ENCODE data around the gene IGFN1.

The IGFN1 gene

DNA sequence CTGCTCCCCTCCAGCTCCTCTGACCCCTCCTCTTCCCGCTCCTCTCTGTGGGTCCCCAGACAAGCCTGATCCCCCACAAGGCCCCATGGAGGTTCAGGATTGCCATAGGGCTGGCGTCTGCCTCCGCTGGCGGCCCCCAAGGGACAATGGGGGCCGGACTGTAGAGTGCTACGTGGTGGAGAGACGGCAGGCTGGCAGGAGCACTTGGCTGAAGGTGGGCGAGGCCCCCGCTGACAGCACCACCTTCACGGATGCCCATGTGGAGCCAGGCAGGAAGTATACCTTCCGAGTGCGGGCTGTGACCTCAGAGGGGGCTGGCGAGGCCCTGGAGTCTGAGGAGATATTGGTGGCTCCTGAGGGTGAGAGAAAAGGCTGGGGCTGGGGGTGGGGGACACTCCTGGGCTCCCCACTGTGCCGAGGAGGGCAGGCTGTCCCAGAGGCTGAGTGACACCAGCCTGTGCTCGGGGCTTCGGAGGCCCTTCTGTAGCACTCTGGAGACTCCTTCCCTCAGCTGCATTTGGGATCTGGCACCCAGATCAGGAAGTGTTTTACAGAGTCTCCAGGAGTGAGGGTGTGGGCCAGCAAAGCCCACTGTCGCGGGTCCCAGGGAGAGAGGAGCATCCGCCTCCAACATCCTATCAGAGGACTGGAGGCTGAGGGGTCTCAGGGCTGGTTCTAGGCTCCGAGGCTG, 25.9 kb downstream of the IGFN1 start:
- H3K4me3 ChIP-seq (ENCODE audit: low read depth, low read length) = no peak overlapping the region

DNA sequence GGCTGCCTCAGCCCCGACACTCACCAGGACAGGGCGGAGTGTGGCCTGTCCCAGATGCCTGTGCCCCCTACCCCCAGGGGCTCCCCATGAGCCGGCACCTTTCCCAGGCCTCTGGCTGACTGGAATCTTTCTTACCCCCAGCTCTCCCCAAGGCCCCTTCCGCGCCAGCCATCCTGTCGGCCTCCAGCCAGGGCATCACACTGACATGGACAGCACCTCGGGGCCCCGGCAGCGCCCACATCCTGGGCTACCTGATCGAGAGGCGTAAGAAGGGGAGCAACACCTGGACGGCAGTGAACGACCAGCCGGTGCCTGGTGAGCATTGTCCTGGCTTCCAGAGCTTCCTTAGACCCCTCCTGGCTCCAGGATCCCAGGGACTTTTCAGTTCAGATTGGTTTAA, 26.5 kb downstream of the IGFN1 start:
- H3K4me3 ChIP-seq (ENCODE audit: low read depth, low read length) = no peak overlapping the region
- TF ChIP-seq, protein P1, sequence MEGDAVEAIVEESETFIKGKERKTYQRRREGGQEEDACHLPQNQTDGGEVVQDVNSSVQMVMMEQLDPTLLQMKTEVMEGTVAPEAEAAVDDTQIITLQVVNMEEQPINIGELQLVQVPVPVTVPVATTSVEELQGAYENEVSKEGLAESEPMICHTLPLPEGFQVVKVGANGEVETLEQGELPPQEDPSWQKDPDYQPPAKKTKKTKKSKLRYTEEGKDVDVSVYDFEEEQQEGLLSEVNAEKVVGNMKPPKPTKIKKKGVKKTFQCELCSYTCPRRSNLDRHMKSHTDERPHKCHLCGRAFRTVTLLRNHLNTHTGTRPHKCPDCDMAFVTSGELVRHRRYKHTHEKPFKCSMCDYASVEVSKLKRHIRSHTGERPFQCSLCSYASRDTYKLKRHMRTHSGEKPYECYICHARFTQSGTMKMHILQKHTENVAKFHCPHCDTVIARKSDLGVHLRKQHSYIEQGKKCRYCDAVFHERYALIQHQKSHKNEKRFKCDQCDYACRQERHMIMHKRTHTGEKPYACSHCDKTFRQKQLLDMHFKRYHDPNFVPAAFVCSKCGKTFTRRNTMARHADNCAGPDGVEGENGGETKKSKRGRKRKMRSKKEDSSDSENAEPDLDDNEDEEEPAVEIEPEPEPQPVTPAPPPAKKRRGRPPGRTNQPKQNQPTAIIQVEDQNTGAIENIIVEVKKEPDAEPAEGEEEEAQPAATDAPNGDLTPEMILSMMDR (IDR thresholded peaks at IDR 0.05; ENCODE audit: low read depth, low read length) = no peak

More for the DNA sequence above, 25.9 kb downstream of the IGFN1 start:
- TF ChIP-seq, protein P1 (IDR thresholded peaks at IDR 0.05; ENCODE audit: low read depth, low read length) = no peak

DNA sequence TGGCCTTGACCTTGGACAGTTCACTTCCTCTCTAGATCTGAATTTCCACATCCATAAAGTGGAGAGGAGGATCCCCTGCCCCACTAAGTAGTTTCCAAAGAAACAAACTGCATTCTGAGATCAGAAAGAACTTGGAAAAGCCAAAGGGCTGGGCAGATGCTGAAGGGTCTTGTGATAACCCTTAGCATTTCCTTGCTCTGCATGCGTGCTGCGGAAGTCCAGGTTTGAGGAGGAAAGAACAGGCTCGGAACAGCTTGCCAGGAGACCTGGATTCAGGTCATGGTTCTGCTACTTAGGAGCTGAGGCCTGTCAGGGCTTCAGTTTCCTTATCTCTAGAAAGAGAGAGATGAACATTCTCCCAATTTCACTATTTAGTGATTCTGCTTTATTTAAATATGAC, 27.2 kb downstream of the IGFN1 start:
- H3K4me3 ChIP-seq (ENCODE audit: low read depth, low read length) = no peak overlapping the region
- TF ChIP-seq, protein P1 (IDR thresholded peaks at IDR 0.05; ENCODE audit: low read depth, low read length) = no peak

DNA sequence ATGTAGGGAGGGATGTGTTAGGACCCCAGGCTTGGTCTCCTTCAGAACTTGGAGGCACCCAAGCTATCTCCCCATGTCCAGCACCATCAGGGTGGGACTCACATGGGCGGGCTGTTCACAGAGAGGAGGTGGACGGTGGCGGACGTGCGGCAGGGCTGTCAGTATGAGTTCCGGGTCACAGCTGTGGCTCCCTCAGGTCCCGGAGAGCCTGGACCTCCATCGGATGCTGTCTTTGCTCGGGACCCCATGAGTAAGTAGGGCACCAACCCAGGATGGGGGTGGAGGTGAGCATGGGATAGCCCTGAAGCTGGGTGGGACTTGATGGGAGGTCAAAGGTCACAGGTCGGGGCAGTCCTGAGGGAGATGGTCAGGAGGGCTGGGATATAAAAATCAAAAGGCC, 27.8 kb downstream of the IGFN1 start:
- TF ChIP-seq, protein P1 (IDR thresholded peaks at IDR 0.05; ENCODE audit: low read depth, low read length) = no peak
- no peak overlapping the region for H3K4me3 ChIP-seq (ENCODE audit: low read depth, low read length)

DNA sequence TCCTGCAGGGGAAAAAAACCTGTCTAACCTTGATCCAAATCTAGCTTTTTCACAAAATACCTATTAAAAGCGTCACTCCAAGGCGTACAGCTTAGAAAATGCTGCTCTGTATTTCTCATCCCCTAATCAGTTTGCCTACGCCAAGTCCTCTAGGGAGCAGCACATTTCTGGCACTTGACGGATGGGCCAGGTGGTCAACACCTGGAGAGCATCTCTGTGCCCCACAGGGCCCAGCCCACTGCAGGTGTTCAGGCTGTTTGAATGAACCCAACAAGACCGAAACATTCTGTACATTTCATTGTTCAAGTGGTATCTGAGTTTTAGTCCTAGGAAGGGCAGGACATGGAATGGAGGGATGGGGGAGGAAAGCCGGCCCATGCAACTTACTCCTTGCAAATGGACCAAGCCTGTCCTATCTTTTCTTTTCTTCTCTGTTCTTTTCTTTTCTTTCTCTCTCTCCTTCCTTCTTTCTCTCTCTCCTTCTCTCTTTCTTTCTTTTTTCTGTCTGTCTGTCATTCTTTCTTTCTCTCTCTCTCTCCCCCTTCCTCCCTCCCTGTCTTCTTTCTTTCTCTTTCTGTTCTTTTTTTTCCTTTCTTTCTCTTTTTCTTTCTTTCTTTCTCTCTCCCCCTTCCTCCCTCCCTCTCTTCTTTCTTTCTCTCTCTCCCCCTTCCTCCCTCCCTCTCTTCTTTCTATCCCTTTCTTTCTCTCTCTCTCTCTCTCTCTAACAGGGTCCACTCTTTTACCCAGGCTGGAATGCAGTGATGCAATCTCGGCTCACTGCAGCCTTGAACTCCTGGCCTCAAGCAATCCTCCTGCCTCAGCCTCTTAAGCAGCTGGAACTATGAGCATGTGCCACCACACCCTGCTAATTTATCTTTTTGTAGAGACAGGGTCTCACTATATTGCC, 29.1 kb downstream of the IGFN1 start:
- TF ChIP-seq, protein P1 (IDR thresholded peaks at IDR 0.05; ENCODE audit: low read depth, low read length) = no peak
- H3K4me3 ChIP-seq (ENCODE audit: low read depth, low read length) = no peak overlapping the region

DNA sequence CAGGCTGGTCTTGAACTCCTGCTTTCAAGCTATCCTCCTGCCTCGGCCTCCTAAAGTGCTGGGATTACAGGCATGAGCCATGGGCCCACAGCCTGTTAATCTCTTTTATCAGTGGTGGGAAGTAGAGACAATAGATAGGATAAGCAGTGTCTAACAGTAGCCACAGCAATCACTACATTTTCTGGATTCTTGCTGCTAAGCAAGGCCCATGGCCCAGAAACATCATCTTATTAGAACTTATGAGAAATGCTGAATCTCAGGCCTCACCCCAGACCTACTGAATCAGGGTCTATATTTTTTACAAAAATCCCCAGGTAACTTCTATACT, 29.7 kb downstream of the IGFN1 start:
- TF ChIP-seq, protein P1 (IDR thresholded peaks at IDR 0.05; ENCODE audit: low read depth, low read length) = no peak
- H3K4me3 ChIP-seq (ENCODE audit: low read depth, low read length) = no peak overlapping the region

Data from WI38 (cell line).